GM12878 (cell line): ENCODE data around the gene MEGF9.

Experiments
- CBX5 ChIP-seq: sonication (generic); IDR thresholded peaks from 2 replicates; pipeline ENCODE4 v1.6.1; 2016; ENCODE audit warnings: low read depth, moderate library complexity, mild to moderate bottlenecking, inconsistent platforms
- FOS ChIP-seq: IDR thresholded peaks from 3 replicates; pipeline ENCODE4 v1.6.1; 2011; ENCODE audit warnings: borderline replicate concordance; ENCODE audit not compliant: insufficient read length; ENCODE audit errors: extremely low read depth
- HDAC2 ChIP-seq: fragments of 200-600 bp; sonication (generic); IDR thresholded peaks from 2 replicates; pipeline ENCODE4 v1.6.1; 2017
- PAX5 ChIP-seq: IDR thresholded peaks from 2 replicates; pipeline ENCODE4 v1.6.1; 2011; ENCODE audit warnings: low read depth, low read length, borderline replicate concordance
- POLR2AphosphoS5 ChIP-seq: IDR thresholded peaks from 2 replicates; pipeline ENCODE4 v1.6.1; 2011; ENCODE audit warnings: mild to moderate bottlenecking, low read length, inconsistent platforms
- SPI1 ChIP-seq: IDR thresholded peaks from 2 replicates; pipeline ENCODE4 v1.6.1; 2011; ENCODE audit warnings: low read depth, mild to moderate bottlenecking, low read length, moderate library complexity, borderline replicate concordance; ENCODE audit not compliant: insufficient read depth
- SREBF1 ChIP-seq: IDR thresholded peaks from 2 replicates; pipeline ENCODE4 v1.6.1; 2012; ENCODE audit warnings: mild to moderate bottlenecking, low read length
- TCF12 ChIP-seq: IDR thresholded peaks from 2 replicates; pipeline ENCODE4 v1.6.1; 2011; ENCODE audit warnings: low read depth, mild to moderate bottlenecking, low read length
- ZNF384 ChIP-seq: IDR thresholded peaks from 2 replicates; pipeline ENCODE4 v1.6.1; 2012; ENCODE audit warnings: low read depth, mild to moderate bottlenecking, low read length, improper control_type of control experiment, borderline replicate concordance
- TF ChIP-seq, protein P1 (sequence below), 3 experiments: IDR thresholded peaks in 2 of 3; conservative IDR thresholded peaks in 1 of 3; 2 replicates each; pipeline ENCODE4 v1.5.1; 2011; ENCODE audit warnings: low read depth in 3 of 3, low read length in 3 of 3, mild to moderate bottlenecking in 3 of 3, control low read depth in 2 of 3, moderate library complexity in 2 of 3, inconsistent platforms in 1 of 3, mixed read lengths in 1 of 3; ENCODE audit not compliant: control insufficient read depth in 2 of 3, insufficient read depth in 1 of 3; ENCODE audit errors: extremely low read depth in 1 of 3
- TF ChIP-seq, protein P2 (sequence below): IDR thresholded peaks from 2 replicates; pipeline ENCODE4 v1.6.1; 2012; ENCODE audit warnings: improper control_type of control experiment, low read depth, low read length; ENCODE audit not compliant: insufficient replicate concordance

DNA sequence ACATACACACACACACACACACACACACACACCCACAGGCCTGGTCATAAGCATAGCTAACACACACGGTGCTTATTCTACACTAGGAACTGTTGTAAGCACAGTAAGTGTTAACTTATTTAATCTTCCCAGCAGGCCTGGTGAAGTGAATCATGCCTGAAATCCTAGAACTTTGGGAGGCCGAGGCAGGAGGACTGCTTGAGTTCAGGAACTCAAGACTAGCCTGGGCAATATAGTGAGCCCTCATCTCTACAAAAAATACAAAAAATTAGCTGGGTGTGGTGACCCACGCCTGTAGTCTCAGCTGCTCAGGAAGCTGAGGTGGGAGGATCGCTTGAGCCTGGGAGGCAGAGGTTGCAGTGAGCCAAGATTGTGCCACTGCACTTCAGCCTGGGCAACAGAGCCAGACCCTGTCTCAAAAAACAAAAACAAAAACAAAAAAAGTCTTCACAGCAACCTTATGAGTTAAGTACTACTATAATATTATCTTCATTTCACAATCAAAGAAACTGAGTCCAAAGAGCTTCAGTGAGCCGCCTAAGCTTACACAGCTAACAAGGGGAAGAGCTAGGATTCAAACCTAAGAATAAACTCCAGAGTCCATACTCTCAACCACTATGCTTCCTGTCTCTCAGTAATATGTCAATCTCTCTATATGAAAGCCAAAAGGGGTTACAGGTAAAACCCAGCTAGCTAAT is 2.3 kb downstream of the MEGF9 start:
- TF ChIP-seq POLR2AphosphoS5: no peak
- TF ChIP-seq, protein P1, sequence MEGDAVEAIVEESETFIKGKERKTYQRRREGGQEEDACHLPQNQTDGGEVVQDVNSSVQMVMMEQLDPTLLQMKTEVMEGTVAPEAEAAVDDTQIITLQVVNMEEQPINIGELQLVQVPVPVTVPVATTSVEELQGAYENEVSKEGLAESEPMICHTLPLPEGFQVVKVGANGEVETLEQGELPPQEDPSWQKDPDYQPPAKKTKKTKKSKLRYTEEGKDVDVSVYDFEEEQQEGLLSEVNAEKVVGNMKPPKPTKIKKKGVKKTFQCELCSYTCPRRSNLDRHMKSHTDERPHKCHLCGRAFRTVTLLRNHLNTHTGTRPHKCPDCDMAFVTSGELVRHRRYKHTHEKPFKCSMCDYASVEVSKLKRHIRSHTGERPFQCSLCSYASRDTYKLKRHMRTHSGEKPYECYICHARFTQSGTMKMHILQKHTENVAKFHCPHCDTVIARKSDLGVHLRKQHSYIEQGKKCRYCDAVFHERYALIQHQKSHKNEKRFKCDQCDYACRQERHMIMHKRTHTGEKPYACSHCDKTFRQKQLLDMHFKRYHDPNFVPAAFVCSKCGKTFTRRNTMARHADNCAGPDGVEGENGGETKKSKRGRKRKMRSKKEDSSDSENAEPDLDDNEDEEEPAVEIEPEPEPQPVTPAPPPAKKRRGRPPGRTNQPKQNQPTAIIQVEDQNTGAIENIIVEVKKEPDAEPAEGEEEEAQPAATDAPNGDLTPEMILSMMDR (IDR thresholded peaks at IDR 0.05 in 2 of 3, conservative IDR thresholded peaks at IDR 0.05 in 1 of 3; ENCODE audit: control insufficient read depth in 2 of 3, extremely low read depth in 1 of 3, insufficient read depth in 1 of 3, low read depth in 3 of 3, low read length in 3 of 3): no peak
- TF ChIP-seq HDAC2: no peak
- no peak for TF ChIP-seq FOS
- TF ChIP-seq TCF12: no peak
- TF ChIP-seq CBX5: no peak
- no peak for TF ChIP-seq ZNF384
- TF ChIP-seq, protein P2, sequence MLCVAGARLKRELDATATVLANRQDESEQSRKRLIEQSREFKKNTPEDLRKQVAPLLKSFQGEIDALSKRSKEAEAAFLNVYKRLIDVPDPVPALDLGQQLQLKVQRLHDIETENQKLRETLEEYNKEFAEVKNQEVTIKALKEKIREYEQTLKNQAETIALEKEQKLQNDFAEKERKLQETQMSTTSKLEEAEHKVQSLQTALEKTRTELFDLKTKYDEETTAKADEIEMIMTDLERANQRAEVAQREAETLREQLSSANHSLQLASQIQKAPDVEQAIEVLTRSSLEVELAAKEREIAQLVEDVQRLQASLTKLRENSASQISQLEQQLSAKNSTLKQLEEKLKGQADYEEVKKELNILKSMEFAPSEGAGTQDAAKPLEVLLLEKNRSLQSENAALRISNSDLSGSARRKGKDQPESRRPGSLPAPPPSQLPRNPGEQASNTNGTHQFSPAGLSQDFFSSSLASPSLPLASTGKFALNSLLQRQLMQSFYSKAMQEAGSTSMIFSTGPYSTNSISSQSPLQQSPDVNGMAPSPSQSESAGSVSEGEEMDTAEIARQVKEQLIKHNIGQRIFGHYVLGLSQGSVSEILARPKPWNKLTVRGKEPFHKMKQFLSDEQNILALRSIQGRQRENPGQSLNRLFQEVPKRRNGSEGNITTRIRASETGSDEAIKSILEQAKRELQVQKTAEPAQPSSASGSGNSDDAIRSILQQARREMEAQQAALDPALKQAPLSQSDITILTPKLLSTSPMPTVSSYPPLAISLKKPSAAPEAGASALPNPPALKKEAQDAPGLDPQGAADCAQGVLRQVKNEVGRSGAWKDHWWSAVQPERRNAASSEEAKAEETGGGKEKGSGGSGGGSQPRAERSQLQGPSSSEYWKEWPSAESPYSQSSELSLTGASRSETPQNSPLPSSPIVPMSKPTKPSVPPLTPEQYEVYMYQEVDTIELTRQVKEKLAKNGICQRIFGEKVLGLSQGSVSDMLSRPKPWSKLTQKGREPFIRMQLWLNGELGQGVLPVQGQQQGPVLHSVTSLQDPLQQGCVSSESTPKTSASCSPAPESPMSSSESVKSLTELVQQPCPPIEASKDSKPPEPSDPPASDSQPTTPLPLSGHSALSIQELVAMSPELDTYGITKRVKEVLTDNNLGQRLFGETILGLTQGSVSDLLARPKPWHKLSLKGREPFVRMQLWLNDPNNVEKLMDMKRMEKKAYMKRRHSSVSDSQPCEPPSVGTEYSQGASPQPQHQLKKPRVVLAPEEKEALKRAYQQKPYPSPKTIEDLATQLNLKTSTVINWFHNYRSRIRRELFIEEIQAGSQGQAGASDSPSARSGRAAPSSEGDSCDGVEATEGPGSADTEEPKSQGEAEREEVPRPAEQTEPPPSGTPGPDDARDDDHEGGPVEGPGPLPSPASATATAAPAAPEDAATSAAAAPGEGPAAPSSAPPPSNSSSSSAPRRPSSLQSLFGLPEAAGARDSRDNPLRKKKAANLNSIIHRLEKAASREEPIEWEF: no peak
- TF ChIP-seq SPI1: no peak
- TF ChIP-seq PAX5: no peak
- no peak for TF ChIP-seq SREBF1
